Activated CD8-positive, alpha-beta memory T cell treated with anti-CD3 and anti-CD28 coated beads, Interleukin-2, amount 50 U/mL, for 48 hours (primary cell): ENCODE data around the gene ARPP21.
"Not testable (repeated sequence)": the region's sequence is repeated elsewhere in the genome, so short reads cannot be mapped to it uniquely, and the experiment has no call there.

Experiments
- DNase-seq: peaks from one replicate; pipeline ENCODE4 v3.0.0-alpha.2; 2020

The ARPP21 gene

DNA sequence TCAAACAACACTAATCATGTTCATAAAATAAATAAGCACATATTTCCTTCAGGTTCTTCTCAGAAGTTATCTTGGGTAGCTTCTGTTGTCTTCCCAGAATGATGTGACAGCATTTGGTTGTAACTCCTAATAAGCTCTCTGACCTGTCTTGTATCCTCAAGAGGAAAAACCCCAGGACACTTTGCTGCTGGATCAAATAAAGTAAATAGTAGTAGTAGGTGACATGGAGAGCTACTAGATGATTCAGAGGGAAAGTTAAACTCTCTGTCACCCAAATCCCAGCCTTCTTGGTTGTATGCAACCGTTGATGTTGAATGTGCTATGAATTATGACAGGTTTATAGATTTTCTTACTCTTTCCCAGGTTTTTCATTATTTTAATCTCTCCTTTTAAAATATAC is 143.0 kb downstream of the ARPP21 start:
- DNase-seq = no peak

GRCh38 chr3:35784169-35784568 is 144.8 kb downstream of the ARPP21 start:
- no peak for DNase-seq

GRCh38 chr3:35785234-35785888 is 146.0 kb downstream of the ARPP21 start:
- DNase-seq = no peak

GRCh38 chr3:35787936-35788335 is 148.6 kb downstream of the ARPP21 start:
- no peak for DNase-seq

DNA sequence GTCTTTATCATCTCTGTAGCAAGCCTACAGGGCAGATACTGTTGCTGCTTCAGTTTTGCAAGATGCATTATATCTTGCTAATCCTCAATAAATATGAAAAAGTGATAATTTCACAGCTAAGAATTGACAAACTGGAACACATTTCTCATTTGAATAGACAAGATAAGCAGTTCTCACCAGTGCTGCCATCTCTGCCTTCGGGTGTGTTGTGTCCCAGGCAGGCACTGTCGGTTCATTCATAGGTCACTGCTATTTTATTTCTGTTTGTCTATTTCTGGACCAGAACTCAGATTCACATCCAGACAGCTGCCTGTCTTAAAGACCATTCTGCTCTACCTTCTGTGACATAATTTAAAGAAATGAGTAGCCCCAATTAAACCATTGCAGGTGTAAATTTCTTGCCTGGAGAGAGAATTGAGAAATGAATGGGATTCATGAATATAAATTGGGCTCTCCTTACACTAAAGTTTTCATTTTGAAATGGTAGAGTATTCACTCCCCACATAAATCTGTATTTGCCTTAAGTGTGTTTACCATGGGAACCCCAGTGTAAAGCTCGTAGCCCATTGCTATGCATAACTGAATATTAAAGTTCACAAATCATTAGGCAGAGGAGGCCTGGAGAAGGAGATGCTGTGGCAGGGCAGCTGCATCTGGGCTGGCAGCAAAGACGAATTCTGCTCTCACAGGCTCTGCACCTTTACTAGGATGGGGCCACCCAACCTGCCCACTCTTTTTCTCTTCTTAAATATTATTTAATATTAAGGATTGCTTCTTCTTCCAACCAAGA is 149.9 kb downstream of the ARPP21 start:
- no peak for DNase-seq

DNA sequence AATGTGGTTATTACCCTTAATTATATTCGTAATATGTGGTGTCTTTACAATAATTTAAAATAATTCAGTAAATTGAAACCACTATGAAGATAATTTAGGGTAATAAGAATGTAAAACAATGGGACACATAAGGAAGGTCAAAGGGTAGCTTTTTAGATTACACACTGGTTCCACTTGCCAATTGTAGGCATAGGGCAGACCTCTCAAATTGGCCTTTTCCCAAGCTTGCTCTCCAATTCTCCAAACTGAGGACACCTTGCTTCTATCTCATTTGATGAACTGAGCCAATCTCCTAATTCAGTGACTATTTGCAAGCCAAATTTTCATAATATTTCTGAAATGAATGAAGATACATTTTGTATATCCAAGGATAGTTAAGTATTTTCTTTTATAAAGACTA is 151.4 kb downstream of the ARPP21 start:
- DNase-seq = no peak

- DNase-seq = no peak
These were observed 154.3 kb downstream of the ARPP21 start for GRCh38 chr3:35793667-35794066.

- DNase-seq = no peak
These were observed 161.7 kb downstream of the ARPP21 start for GRCh38 chr3:35800960-35801459.

DNA sequence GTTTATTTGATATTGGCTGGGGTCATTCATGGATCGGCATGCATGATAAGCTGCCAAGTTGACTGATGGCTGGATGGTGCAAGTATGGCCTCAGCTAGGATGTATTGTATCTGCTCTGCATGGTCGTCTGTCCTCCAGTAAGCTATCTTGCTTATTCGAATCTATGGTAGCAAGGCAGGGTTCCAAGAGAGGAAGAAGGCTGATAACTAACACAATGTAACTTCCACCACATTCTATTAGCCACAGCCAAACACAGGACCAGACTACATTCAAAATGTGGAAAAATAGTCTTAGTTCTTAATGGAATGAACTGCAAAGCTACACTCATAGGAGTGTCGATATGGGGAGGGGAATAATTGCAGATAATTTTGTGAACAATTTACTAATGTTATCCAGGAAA is 175.2 kb downstream of the ARPP21 start:
- no peak for DNase-seq

DNA sequence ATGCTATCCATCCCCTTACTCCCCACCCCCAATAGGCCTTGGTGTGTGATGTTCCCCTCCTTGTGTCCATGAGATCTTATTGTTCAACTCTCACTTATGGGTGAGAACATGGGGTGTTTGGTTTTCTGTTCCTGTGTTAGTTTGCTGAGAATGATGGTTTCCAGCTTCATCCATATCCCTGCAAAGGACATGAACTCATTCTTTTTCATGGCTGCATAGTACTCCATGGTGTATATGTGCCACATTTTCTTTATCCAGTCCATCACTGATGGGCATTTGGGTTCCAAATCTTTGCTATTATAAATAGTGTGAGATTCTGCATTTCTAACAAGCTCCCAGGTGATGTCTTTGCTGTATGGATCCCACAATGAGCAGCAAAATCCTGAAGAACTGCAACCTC is 176.5 kb downstream of the ARPP21 start:
- not testable (repeated sequence) for DNase-seq

GRCh38 chr3:35817216-35817615 is 177.9 kb downstream of the ARPP21 start:
- no peak for DNase-seq

GRCh38 chr3:35832140-35832571 is 192.8 kb downstream of the ARPP21 start:
- DNase-seq = no peak
